Fibroblast of pulmonary artery (primary cell): ENCODE results near the gene CEP85L.
"Not testable (repeated sequence)": the region's sequence is repeated elsewhere in the genome, so short reads cannot be mapped to it uniquely, and the experiment has no call there.

ENCODE experiments used
- DNase-seq: peaks from one replicate; pipeline ENCODE4 v3.0.0-alpha.2; 2010; ENCODE audit warnings: low read depth
- H3K4me3 ChIP-seq: replicated peaks from 2 replicates; pipeline ENCODE4 v1.5.1; 2011; ENCODE audit warnings: low read depth, mild to moderate bottlenecking, control low read depth, low read length, moderate library complexity
- CTCF ChIP-seq: IDR thresholded peaks from 2 replicates; pipeline ENCODE4 v1.5.1; 2011; ENCODE audit warnings: mild to moderate bottlenecking, control low read depth, low read length, inconsistent platforms; ENCODE audit errors: missing control alignments

The CEP85L gene

GRCh38 chr6:118436482-118436881, 214.9 kb downstream of the CEP85L start:
- DNase-seq = no peak
- no peak overlapping the region for H3K4me3 ChIP-seq
- no peak for TF ChIP-seq CTCF

GRCh38 chr6:118434147-118434546, 217.2 kb downstream of the CEP85L start:
- not testable (repeated sequence) for H3K4me3 ChIP-seq, DNase-seq

GRCh38 chr6:118421312-118421711, 230.1 kb downstream of the CEP85L start:
- H3K4me3 ChIP-seq, DNase-seq: not testable (repeated sequence)

GRCh38 chr6:118419448-118420394, 231.7 kb downstream of the CEP85L start:
- H3K4me3 ChIP-seq = no peak overlapping the region
- no peak for DNase-seq
- TF ChIP-seq CTCF = no peak
